ENCODE results near the gene RAD1.

GRCh38 chr5:34858790-34859189 is 56.5 kb downstream of the RAD1 start:
- no peak for TF ChIP-seq CTCF (IDR thresholded peaks at IDR 0.05)
- TF ChIP-seq JUN (IDR thresholded peaks at IDR 0.05) = no peak
- no peak for TF ChIP-seq POLR2A (IDR thresholded peaks at IDR 0.05; ENCODE audit: low read length)
- no peak for TF ChIP-seq MAX (IDR thresholded peaks at IDR 0.05)
- no peak for TF ChIP-seq REST (IDR thresholded peaks at IDR 0.05)
- TF ChIP-seq NR3C1 (IDR thresholded peaks at IDR 0.05) = no peak
- TF ChIP-seq USF2 (IDR thresholded peaks at IDR 0.05) = no peak
- no peak for TF ChIP-seq MAZ (IDR thresholded peaks at IDR 0.05; ENCODE audit: borderline replicate concordance, low read depth, low read length)
- no peak for TF ChIP-seq BHLHE40 (IDR thresholded peaks at IDR 0.05; ENCODE audit: low read depth, low read length)
- no peak for TF ChIP-seq RAD21 (conservative IDR thresholded peaks at IDR 0.05 in 1 of 2, IDR thresholded peaks at IDR 0.05 in 1 of 2)
- TF ChIP-seq MYC (IDR thresholded peaks at IDR 0.05; ENCODE audit: borderline replicate concordance, low read length) = no peak

Measured in A549 (cell line).